K562 (cell line): ENCODE data around the gene DYNC1H1. TPM values are rescaled to one million over a fixed set of nuclear protein-coding genes. Genes with fewer than 3 reads are reported as not detected.

Experiments used
- ARID1B ChIP-seq: fragments of 450-650 bp; IDR thresholded peaks from 2 replicates; pipeline ENCODE4 v1.6.1; 2016; ENCODE audit warnings: antibody characterized with exemption, mild to moderate bottlenecking, inconsistent platforms
- CREB3 ChIP-seq: fragments of 450-650 bp; conservative IDR thresholded peaks from 2 replicates; pipeline ENCODE4 v1.6.1; 2016; ENCODE audit warnings: missing genetic modification characterization, low read depth, mild to moderate bottlenecking, missing compliant biosample characterization, moderate library complexity
- E2F1 ChIP-seq: sonication (generic); formaldehyde crosslinking; IDR thresholded peaks from 2 replicates; pipeline ENCODE4 v1.8.1; 2023; ENCODE audit warnings: mild to moderate bottlenecking, missing genetic modification reagents, moderate library complexity
- GATAD2A ChIP-seq: fragments of 450-650 bp; IDR thresholded peaks from 2 replicates; pipeline ENCODE4 v1.6.1; 2017
- HMGXB4 ChIP-seq: sonication (generic); formaldehyde crosslinking; IDR thresholded peaks from 2 replicates; pipeline ENCODE4 v1.8.1; 2023; ENCODE audit warnings: mild to moderate bottlenecking, missing genetic modification reagents
- TBP ChIP-seq: optimal IDR thresholded peaks from 2 replicates; pipeline ENCODE3; 2011; ENCODE audit warnings: low read depth, low read length, improper control_type of control experiment
- TRIM25 ChIP-seq: fragments of 450-650 bp; IDR thresholded peaks from 2 replicates; pipeline ENCODE4 v1.7.0; 2016; ENCODE audit warnings: borderline replicate concordance
- USF1 ChIP-seq: sonication (generic); formaldehyde crosslinking; IDR thresholded peaks from 2 replicates; pipeline ENCODE4 v1.9.0; 2022; ENCODE audit warnings: mild to moderate bottlenecking, missing genetic modification reagents
- ZNF324 ChIP-seq: fragments of 250-450 bp; sonication (Bioruptor Pico); IDR thresholded peaks from 2 replicates; pipeline ENCODE4 v1.4.0; 2020; ENCODE audit warnings: mild to moderate bottlenecking
- polyA plus RNA-seq, 8 experiments: library from polyadenylated mRNA; depleted of rRNA in 4 of 8; stranded (reverse) in 5 of 8; unstranded in 3 of 8; fragments of >200 nt; fragmentation: Nextera tagmentation in 2 of 8; fragmentation: Illumina TruSeq in 1 of 8; extraction: Ambion mirVana in 2 of 8; extraction: Trizol in 1 of 8; gene quantifications; 2 replicates each; pipeline versions ENCODE4 v1.2.1 to v1.2.3, GENCODE V29; 2011 to 2014; ENCODE audit warnings: inconsistent platforms in 1 of 8, missing spikeins in 1 of 8
- total RNA-seq, 7 experiments: library from RNA; depleted of rRNA in 6 of 7; stranded (reverse); fragments of >200 nt in 6 of 7; fragmentation: Illumina TruSeq in 2 of 7; extraction: Trizol in 2 of 7; gene quantifications; 2 replicates each; pipeline versions ENCODE4 v1.2.1 to v1.2.3, GENCODE V29; 2011 to 2021; ENCODE audit warnings: low replicate concordance in 1 of 7

DYNC1H1 gene
- total and polyA plus RNA-seq, 9 of the 15 experiments (the other 6 are each of a cell fraction or from before 2014, with no cell fraction given): 31.9 to 335 (median 115) TPM

- no peak for TF ChIP-seq TRIM25
- TF ChIP-seq CREB3: no peak
- TF ChIP-seq ARID1B: no peak
- no peak for TF ChIP-seq ZNF324 (CRISPR knock-in tag)
- TF ChIP-seq TBP: no peak
- TF ChIP-seq HMGXB4 (CRISPR knock-in tag): no peak
- TF ChIP-seq E2F1 (CRISPR knock-in tag): no peak
- no peak for TF ChIP-seq GATAD2A
- TF ChIP-seq USF1: peak; percentile 14; the same call in 1 of the 2 replicates
These were observed 35.9 kb upstream of the DYNC1H1 start (continued) for GRCh38 chr14:101928415-101928841.
